ENCODE results near the gene KCNH5.

Gene KCNH5

GRCh38 chr14:62778852-62779251 lies 266.4 kb downstream of the KCNH5 start:
- H4K8ac ChIP-seq (ENCODE audit: low read depth, low read length): no peak overlapping the region
- no peak overlapping the region for H3K4ac ChIP-seq (ENCODE audit: low read depth, low read length)
- H3K23ac ChIP-seq (ENCODE audit: low read length): no peak overlapping the region
- H2AFZ ChIP-seq (ENCODE audit: insufficient read depth, low read length, poor library complexity): no peak overlapping the region
- H3K27ac ChIP-seq (ENCODE audit: low read depth, low read length): no peak overlapping the region
- H2BK5ac ChIP-seq (ENCODE audit: low read depth, low read length, poor library complexity): no peak overlapping the region
- peak in 1 of 2 donors; percentile 52 for DNase-seq
- no peaks in the 10 kb centered on the region for H3K4me1 ChIP-seq (ENCODE audit: control insufficient read depth in 1 of 2, insufficient read depth in 2 of 2, low read length in 2 of 2)
- H4K12ac ChIP-seq (ENCODE audit: low read depth, low read length): no peak overlapping the region
- no peaks in the 10 kb centered on the region for H3K79me1 ChIP-seq (ENCODE audit: low read length)
- H4K91ac ChIP-seq (ENCODE audit: low read depth, low read length): no peak overlapping the region
- H3K9me3 ChIP-seq (ENCODE audit: insufficient read depth, low read depth, low read length): no peaks in the 10 kb centered on the region
- no peaks in the 10 kb centered on the region for H3K27me3 ChIP-seq (ENCODE audit: insufficient read depth, low read length)
- no peak overlapping the region for H3K18ac ChIP-seq (ENCODE audit: low read length)
- H3K9ac ChIP-seq (ENCODE audit: low read length): no peak overlapping the region
- WGBS (ENCODE audit: extremely low coverage, insufficient coverage, insufficient read length): no CpG with 5 or more reads among the region's 1 CpG
- H3K14ac ChIP-seq (ENCODE audit: low read length): no peak overlapping the region
- no peak overlapping the region for H2BK12ac ChIP-seq (ENCODE audit: low read length)
- H2BK120ac ChIP-seq (ENCODE audit: insufficient read depth, low read length, poor library complexity): no peak overlapping the region
- no peaks in the 10 kb centered on the region for H3K36me3 ChIP-seq (ENCODE audit: control insufficient read depth in 1 of 2, insufficient read depth in 2 of 2, low read length in 2 of 2)
- no peaks in the 10 kb centered on the region for H3K79me2 ChIP-seq (ENCODE audit: control insufficient read depth, insufficient read depth, low read length, poor library complexity)
- H3K4me3 ChIP-seq (ENCODE audit: low read depth, low read length): no peak overlapping the region
- no peak overlapping the region for H3K4me2 ChIP-seq (ENCODE audit: low read length)
- H2AK5ac ChIP-seq (ENCODE audit: low read length): no peak overlapping the region

- H3K14ac ChIP-seq (ENCODE audit: low read length): no peak overlapping the region
- no peak overlapping the region for H3K4ac ChIP-seq (ENCODE audit: low read depth, low read length)
- no peak overlapping the region for H2BK5ac ChIP-seq (ENCODE audit: low read depth, low read length, poor library complexity)
- H2AFZ ChIP-seq (ENCODE audit: insufficient read depth, low read length, poor library complexity): no peak overlapping the region
- no peak overlapping the region for H4K91ac ChIP-seq (ENCODE audit: low read depth, low read length)
- H3K9ac ChIP-seq (ENCODE audit: low read length): no peak overlapping the region
- no peak overlapping the region for H3K4me3 ChIP-seq (ENCODE audit: low read depth, low read length)
- no peak overlapping the region for H3K4me2 ChIP-seq (ENCODE audit: low read length)
- H3K36me3 ChIP-seq (ENCODE audit: control insufficient read depth in 1 of 2, insufficient read depth in 2 of 2, low read length in 2 of 2): no peaks in the 10 kb centered on the region
- H3K9me3 ChIP-seq (ENCODE audit: insufficient read depth, low read depth, low read length): no peaks in the 10 kb centered on the region
- H3K18ac ChIP-seq (ENCODE audit: low read length): no peak overlapping the region
- no peak overlapping the region for H2BK12ac ChIP-seq (ENCODE audit: low read length)
- no peak overlapping the region for H3K23ac ChIP-seq (ENCODE audit: low read length)
- H3K4me1 ChIP-seq (ENCODE audit: control insufficient read depth in 1 of 2, insufficient read depth in 2 of 2, low read length in 2 of 2): no peaks in the 10 kb centered on the region
- H4K8ac ChIP-seq (ENCODE audit: low read depth, low read length): no peak overlapping the region
- no peak for DNase-seq
- no peak overlapping the region for H3K27ac ChIP-seq (ENCODE audit: low read depth, low read length)
- no peaks in the 10 kb centered on the region for H3K27me3 ChIP-seq (ENCODE audit: insufficient read depth, low read length)
- no peaks in the 10 kb centered on the region for H3K79me1 ChIP-seq (ENCODE audit: low read length)
- no peak overlapping the region for H4K12ac ChIP-seq (ENCODE audit: low read depth, low read length)
- H2AK5ac ChIP-seq (ENCODE audit: low read length): no peak overlapping the region
- WGBS (ENCODE audit: extremely low coverage, insufficient coverage, insufficient read length): no CpG with 5 or more reads among the region's 2 CpGs
- H2BK120ac ChIP-seq (ENCODE audit: insufficient read depth, low read length, poor library complexity): no peak overlapping the region
- H3K79me2 ChIP-seq (ENCODE audit: control insufficient read depth, insufficient read depth, low read length, poor library complexity): no peaks in the 10 kb centered on the region
Measured at GRCh38 chr14:62778310-62778709, 266.9 kb downstream of the KCNH5 start.

GRCh38 chr14:62777510-62777909 lies 267.7 kb downstream of the KCNH5 start:
- H3K27me3 ChIP-seq (ENCODE audit: insufficient read depth, low read length): no peaks in the 10 kb centered on the region
- no peaks in the 10 kb centered on the region for H3K79me2 ChIP-seq (ENCODE audit: control insufficient read depth, insufficient read depth, low read length, poor library complexity)
- no peak overlapping the region for H2AK5ac ChIP-seq (ENCODE audit: low read length)
- H3K18ac ChIP-seq (ENCODE audit: low read length): no peak overlapping the region
- no peak overlapping the region for H3K9ac ChIP-seq (ENCODE audit: low read length)
- DNase-seq: no peak
- no peaks in the 10 kb centered on the region for H3K79me1 ChIP-seq (ENCODE audit: low read length)
- no peak overlapping the region for H4K91ac ChIP-seq (ENCODE audit: low read depth, low read length)
- H3K36me3 ChIP-seq (ENCODE audit: control insufficient read depth in 1 of 2, insufficient read depth in 2 of 2, low read length in 2 of 2): no peaks in the 10 kb centered on the region
- H2BK12ac ChIP-seq (ENCODE audit: low read length): no peak overlapping the region
- no peak overlapping the region for H3K23ac ChIP-seq (ENCODE audit: low read length)
- no peaks in the 10 kb centered on the region for H3K4me1 ChIP-seq (ENCODE audit: control insufficient read depth in 1 of 2, insufficient read depth in 2 of 2, low read length in 2 of 2)
- no peak overlapping the region for H2AFZ ChIP-seq (ENCODE audit: insufficient read depth, low read length, poor library complexity)
- no peak overlapping the region for H4K12ac ChIP-seq (ENCODE audit: low read depth, low read length)
- no peak overlapping the region for H2BK120ac ChIP-seq (ENCODE audit: insufficient read depth, low read length, poor library complexity)
- no peak overlapping the region for H3K4me2 ChIP-seq (ENCODE audit: low read length)
- no peak overlapping the region for H3K14ac ChIP-seq (ENCODE audit: low read length)
- H3K4ac ChIP-seq (ENCODE audit: low read depth, low read length): no peak overlapping the region
- no peaks in the 10 kb centered on the region for H3K9me3 ChIP-seq (ENCODE audit: insufficient read depth, low read depth, low read length)
- no peak overlapping the region for H3K4me3 ChIP-seq (ENCODE audit: low read depth, low read length)
- no peak overlapping the region for H4K8ac ChIP-seq (ENCODE audit: low read depth, low read length)
- WGBS (ENCODE audit: extremely low coverage, insufficient coverage, insufficient read length): no CpG with 5 or more reads among the region's 2 CpGs
- no peak overlapping the region for H3K27ac ChIP-seq (ENCODE audit: low read depth, low read length)
- H2BK5ac ChIP-seq (ENCODE audit: low read depth, low read length, poor library complexity): no peak overlapping the region

- no peaks in the 10 kb centered on the region for H3K9me3 ChIP-seq (ENCODE audit: insufficient read depth, low read depth, low read length)
- H3K4me1 ChIP-seq (ENCODE audit: control insufficient read depth in 1 of 2, insufficient read depth in 2 of 2, low read length in 2 of 2): no peaks in the 10 kb centered on the region
- H3K27ac ChIP-seq (ENCODE audit: low read depth, low read length): no peak overlapping the region
- DNase-seq: no peak
- no peaks in the 10 kb centered on the region for H3K79me1 ChIP-seq (ENCODE audit: low read length)
- no peak overlapping the region for H3K4me3 ChIP-seq (ENCODE audit: low read depth, low read length)
- H3K4ac ChIP-seq (ENCODE audit: low read depth, low read length): no peak overlapping the region
- no peak overlapping the region for H4K91ac ChIP-seq (ENCODE audit: low read depth, low read length)
- no peak overlapping the region for H2BK120ac ChIP-seq (ENCODE audit: insufficient read depth, low read length, poor library complexity)
- no peak overlapping the region for H2BK5ac ChIP-seq (ENCODE audit: low read depth, low read length, poor library complexity)
- no peaks in the 10 kb centered on the region for H3K79me2 ChIP-seq (ENCODE audit: control insufficient read depth, insufficient read depth, low read length, poor library complexity)
- no peak overlapping the region for H3K14ac ChIP-seq (ENCODE audit: low read length)
- no peak overlapping the region for H3K4me2 ChIP-seq (ENCODE audit: low read length)
- no peaks in the 10 kb centered on the region for H3K36me3 ChIP-seq (ENCODE audit: control insufficient read depth in 1 of 2, insufficient read depth in 2 of 2, low read length in 2 of 2)
- no peak overlapping the region for H3K9ac ChIP-seq (ENCODE audit: low read length)
- H3K18ac ChIP-seq (ENCODE audit: low read length): no peak overlapping the region
- H3K23ac ChIP-seq (ENCODE audit: low read length): no peak overlapping the region
- H2BK12ac ChIP-seq (ENCODE audit: low read length): no peak overlapping the region
- no CpG with 5 or more reads among the region's 1 CpG for WGBS (ENCODE audit: extremely low coverage, insufficient coverage, insufficient read length)
- no peak overlapping the region for H2AK5ac ChIP-seq (ENCODE audit: low read length)
- H4K8ac ChIP-seq (ENCODE audit: low read depth, low read length): no peak overlapping the region
- no peak overlapping the region for H4K12ac ChIP-seq (ENCODE audit: low read depth, low read length)
- H3K27me3 ChIP-seq (ENCODE audit: insufficient read depth, low read length): no peaks in the 10 kb centered on the region
- no peak overlapping the region for H2AFZ ChIP-seq (ENCODE audit: insufficient read depth, low read length, poor library complexity)
Measured at GRCh38 chr14:62776300-62776699, 269.0 kb downstream of the KCNH5 start.
